GM23338 (cell line): ENCODE data around the gene C14orf132. TPM values are rescaled to one million over a fixed set of nuclear protein-coding genes. Genes with fewer than 3 reads are reported as not detected.

Experiments
- ATAC-seq: fragments of 200-7000 bp; cut with Tn5 transposase; 3 replicates; pipeline ENCODE4 v1.9.1; 2020
- DNase-seq: peaks from one replicate; pipeline ENCODE4 v3.0.0-alpha.2; 2015; ENCODE audit warnings: low spot score
- H2AFZ ChIP-seq: fragments of 200-600 bp; sonication (generic); 2 replicates; pipeline ENCODE4 v1.8.0; 2016; ENCODE audit warnings: antibody characterized with exemption, mild to moderate bottlenecking, moderate library complexity
- H3F3A ChIP-seq: fragments of 200-600 bp; sonication (generic); replicated peaks from 2 replicates; pipeline ENCODE4 v1.8.0; 2017; ENCODE audit warnings: antibody characterized with exemption, mixed run types, low read depth
- H3K27ac ChIP-seq: fragments of 200-600 bp; sonication (generic); 2 replicates; pipeline ENCODE4 v1.6.1; 2016; ENCODE audit warnings: low read depth
- H3K27me3 ChIP-seq: fragments of 200-600 bp; sonication (generic); 2 replicates; pipeline ENCODE4 v1.8.0; 2016; ENCODE audit warnings: mild to moderate bottlenecking, mixed run types, moderate library complexity; ENCODE audit not compliant: insufficient read depth
- H3K36me3 ChIP-seq: fragments of 200-600 bp; sonication (generic); 2 replicates; pipeline ENCODE4 v1.8.0; 2016; ENCODE audit warnings: mild to moderate bottlenecking; ENCODE audit not compliant: insufficient read depth
- H3K4me1 ChIP-seq: fragments of 200-600 bp; sonication (generic); 2 replicates; pipeline ENCODE4 v1.8.0; 2016; ENCODE audit warnings: mild to moderate bottlenecking, moderate library complexity; ENCODE audit not compliant: insufficient read depth
- H3K4me2 ChIP-seq: fragments of 200-600 bp; sonication (generic); 2 replicates; pipeline ENCODE4 v1.7.1; 2017; ENCODE audit warnings: mixed run types
- H3K4me3 ChIP-seq: fragments of 200-600 bp; sonication (generic); 2 replicates; pipeline ENCODE4 v1.6.1; 2016; ENCODE audit warnings: mixed run types
- H3K79me2 ChIP-seq: fragments of 200-600 bp; sonication (generic); replicated peaks from 2 replicates; pipeline ENCODE4 v1.8.0; 2017; ENCODE audit warnings: mild to moderate bottlenecking; ENCODE audit not compliant: insufficient read depth
- H3K9me2 ChIP-seq: fragments of 200-600 bp; sonication (generic); 2 replicates; pipeline ENCODE4 v1.8.0; 2017; ENCODE audit not compliant: insufficient read depth
- H4K20me1 ChIP-seq: fragments of 200-600 bp; sonication (generic); replicated peaks from 2 replicates; pipeline ENCODE4 v1.8.0; 2017; ENCODE audit warnings: mild to moderate bottlenecking; ENCODE audit not compliant: insufficient read depth
- H3K27ac Mint-ChIP-seq: 2 replicates; pipeline ENCODE4 v1.8.0; 2020; ENCODE audit warnings: inconsistent platforms, mild to moderate bottlenecking, moderate library complexity, mixed read lengths
- H3K27me3 Mint-ChIP-seq: 3 replicates; pipeline ENCODE4 v1.8.0; 2022; ENCODE audit warnings: low read depth, mild to moderate bottlenecking, moderate library complexity, mixed read lengths, inconsistent platforms; ENCODE audit not compliant: insufficient read depth, poor library complexity
- H3K36me3 Mint-ChIP-seq: 3 replicates; pipeline ENCODE4 v1.8.0; 2021; ENCODE audit warnings: low read depth, mild to moderate bottlenecking, inconsistent platforms, moderate library complexity, mixed read lengths
- H3K4me1 Mint-ChIP-seq: 3 replicates; pipeline ENCODE4 v1.8.0; 2020; ENCODE audit warnings: mild to moderate bottlenecking, inconsistent platforms, mixed read lengths
- H3K4me3 Mint-ChIP-seq: 3 replicates; pipeline ENCODE4 v1.8.0; 2021; ENCODE audit warnings: moderate library complexity, mild to moderate bottlenecking, inconsistent platforms, mixed read lengths
- H3K9me3 Mint-ChIP-seq: 3 replicates; pipeline ENCODE4 v1.8.0; 2020; ENCODE audit warnings: moderate library complexity, mild to moderate bottlenecking, inconsistent platforms, mixed read lengths
- CREB1 ChIP-seq: fragments of 250-450 bp; sonication (Bioruptor Pico); IDR thresholded peaks from 2 replicates; pipeline ENCODE4 v1.5.0; 2020; ENCODE audit warnings: low read depth, mild to moderate bottlenecking, moderate library complexity
- CTCF ChIP-seq, 2 experiments: fragments of 200-600 bp in 1 of 2; sonication (generic) in 1 of 2; conservative IDR thresholded peaks; 2 replicates each; pipeline versions ENCODE4 v1.5.1 to v1.6.1; 2016 to 2017; ENCODE audit warnings: antibody characterized with exemption in 2 of 2, low read depth in 2 of 2, mild to moderate bottlenecking in 2 of 2, moderate library complexity in 1 of 2
- ETS1 ChIP-seq: IDR thresholded peaks from 2 replicates; pipeline ENCODE4 v1.6.1; 2016; ENCODE audit warnings: antibody characterized with exemption
- EZH2 ChIP-seq: fragments of 200-600 bp; sonication (generic); IDR thresholded peaks from one replicate; pipeline ENCODE4 v1.8.0; 2017; ENCODE audit warnings: antibody characterized with exemption, mild to moderate bottlenecking, low read depth; ENCODE audit not compliant: unreplicated experiment
- EZH2phosphoT487 ChIP-seq: fragments of 200-600 bp; sonication (generic); IDR thresholded peaks from one replicate; pipeline ENCODE4 v1.8.1; 2018; ENCODE audit warnings: antibody characterized with exemption; ENCODE audit not compliant: unreplicated experiment
- JUNB ChIP-seq: IDR thresholded peaks from one replicate; pipeline ENCODE4 v1.6.1; 2016; ENCODE audit warnings: antibody characterized with exemption; ENCODE audit not compliant: unreplicated experiment
- NANOG ChIP-seq: IDR thresholded peaks from 2 replicates; pipeline ENCODE4 v1.6.1; 2016; ENCODE audit warnings: antibody characterized with exemption, borderline replicate concordance
- POLR2AphosphoS5 ChIP-seq: IDR thresholded peaks from 2 replicates; pipeline ENCODE4 v1.6.1; 2016; ENCODE audit warnings: antibody characterized with exemption, low read depth
- REST ChIP-seq: IDR thresholded peaks from one replicate; pipeline ENCODE4 v1.6.1; 2018; ENCODE audit warnings: antibody characterized with exemption; ENCODE audit not compliant: unreplicated experiment
- STAT1 ChIP-seq: IDR thresholded peaks from one replicate; pipeline ENCODE4 v1.6.1; 2016; ENCODE audit warnings: antibody characterized with exemption; ENCODE audit not compliant: unreplicated experiment
- ZNF114 ChIP-seq: fragments of 250-450 bp; sonication (Bioruptor Pico); IDR thresholded peaks from 2 replicates; pipeline ENCODE4 v1.5.0; 2020; ENCODE audit warnings: mild to moderate bottlenecking, moderate library complexity
- ZNF331 ChIP-seq: fragments of 250-450 bp; sonication (Bioruptor Pico); IDR thresholded peaks from 2 replicates; pipeline ENCODE4 v1.5.0; 2020; ENCODE audit warnings: low read depth, mild to moderate bottlenecking, moderate library complexity
- ZNF462 ChIP-seq: fragments of 250-450 bp; sonication (Bioruptor Pico); IDR thresholded peaks from 2 replicates; pipeline ENCODE4 v1.5.0; 2020; ENCODE audit warnings: mild to moderate bottlenecking, moderate library complexity
- polyA plus RNA-seq: library from polyadenylated mRNA; unstranded; fragments of >200 nt; fragmentation: Nextera tagmentation; extraction: Ambion mirVana; gene quantifications from 2 replicates; pipeline ENCODE4 v1.2.1, GENCODE V29; 2016
- total RNA-seq: library from RNA; depleted of rRNA; stranded (reverse); fragments of >200 nt; shearing (Covaris generic); gene quantifications from 2 replicates; pipeline ENCODE4 v1.2.3, GENCODE V29; 2014

C14orf132 gene
- total and polyA plus RNA-seq, 2 experiments from 2014 or later = 13.8 to 16.2 TPM

- peaks cover 14% of the 10 kb centered on the region for H3K4me1 Mint-ChIP-seq
- ATAC-seq = no peak
- peaks cover 2% of the 10 kb centered on the region for H3K27me3 Mint-ChIP-seq
- Histone ChIP-seq H3K9me2 (no peaks in the 10 kb centered on the region), H4K20me1 (no peaks in the 10 kb centered on the region), H3K79me2 (no peaks in the 10 kb centered on the region), H3K27me3 (no peaks in the 10 kb centered on the region), H2AFZ (no peak overlapping the region), H3K27ac (no peak overlapping the region), H3K4me3 (no peak overlapping the region), H3K4me1 (no peaks in the 10 kb centered on the region; the same call in 1 of the 2 replicates), H3K4me2 (no peak overlapping the region), H3K36me3 (no peaks in the 10 kb centered on the region), H3F3A (no peaks in the 10 kb centered on the region)
- DNase-seq = no peak
- H3K4me3 Mint-ChIP-seq = no peak overlapping the region
- no peak overlapping the region for H3K27ac Mint-ChIP-seq
- no peaks in the 10 kb centered on the region for H3K9me3 Mint-ChIP-seq
- no peak for TF ChIP-seq ZNF462 (CRISPR knock-in tag)
- TF ChIP-seq ZNF331 (CRISPR knock-in tag) = no peak
- no peak for TF ChIP-seq JUNB
- no peak for TF ChIP-seq ETS1
- no peak for TF ChIP-seq CREB1 (CRISPR knock-in tag)
- TF ChIP-seq POLR2AphosphoS5 = no peak
- TF ChIP-seq CTCF (conservative IDR thresholded peaks at IDR 0.05; ENCODE audit: low read depth in 2 of 2) = no peak
- TF ChIP-seq REST = no peak
- no peak for TF ChIP-seq EZH2phosphoT487
- no peak for TF ChIP-seq NANOG
- no peak for TF ChIP-seq ZNF114 (CRISPR knock-in tag)
- no peak for TF ChIP-seq STAT1
- no peak for TF ChIP-seq EZH2
- H3K36me3 Mint-ChIP-seq = no peaks in the 10 kb centered on the region
These were observed 63.9 kb downstream of the C14orf132 start for GRCh38 chr14:96103075-96103474.
